Esophagus muscularis mucosa (tissue), 4 donors: Measurements from ENCODE around the gene GSE1. TPM values are rescaled to one million over a fixed set of nuclear protein-coding genes. Genes with fewer than 3 reads are reported as not detected.

Experiments used
- DNase-seq: peaks from one replicate; pipeline ENCODE4 v3.0.0-alpha.2; 2017; ENCODE audit errors: extremely low spot score
- H3K27ac ChIP-seq, 4 donors: fragments of 200-600 bp; sonication (generic); replicated peaks in 1 of 4; 1 replicate in 3 of 4; 2 replicates in 1 of 4; pipeline ENCODE4 v1.5.1; 2016 to 2019; ENCODE audit warnings: mild to moderate bottlenecking in 1 of 4
- H3K27me3 ChIP-seq, 4 donors: fragments of 200-600 bp; sonication (generic); one replicate each; pipeline versions ENCODE4 v1.5.1 to v1.6.0; 2016 to 2019
- H3K36me3 ChIP-seq, 4 donors: fragments of 200-600 bp; sonication (generic); one replicate each; pipeline ENCODE4 v1.5.1; 2016 to 2019
- H3K4me1 ChIP-seq, 4 donors: fragments of 200-600 bp; sonication (generic); one replicate each; pipeline ENCODE4 v1.5.1; 2016 to 2019
- H3K4me3 ChIP-seq, 4 donors: fragments of 200-600 bp; sonication (generic); 1 replicate in 2 of 4; 2 replicates in 2 of 4; pipeline ENCODE4 v1.5.1; 2016 to 2019; ENCODE audit warnings: mild to moderate bottlenecking in 4 of 4, moderate library complexity in 1 of 4
- H3K9me3 ChIP-seq, 4 donors: fragments of 200-600 bp; sonication (generic); 1 replicate in 3 of 4; 2 replicates in 1 of 4; pipeline ENCODE4 v1.5.1; 2016 to 2019
- CTCF ChIP-seq, 3 experiments: fragments of 200-600 bp in 2 of 3; fragments of 450-650 bp in 1 of 3; sonication (generic) in 2 of 3; IDR thresholded peaks; one replicate each; pipeline ENCODE4 v1.5.1; 2017 to 2019; ENCODE audit warnings: antibody characterized with exemption in 3 of 3, mild to moderate bottlenecking in 2 of 3, moderate library complexity in 1 of 3
- EP300 ChIP-seq: sonication (generic); formaldehyde crosslinking; IDR thresholded peaks from one replicate; pipeline ENCODE4 v1.6.1; 2017; ENCODE audit warnings: antibody characterized with exemption
- POLR2A ChIP-seq: fragments of 450-650 bp; IDR thresholded peaks from one replicate; pipeline ENCODE4 v1.6.1; 2017; ENCODE audit warnings: antibody characterized with exemption, moderate library complexity, mild to moderate bottlenecking, low read depth
- POLR2AphosphoS5 ChIP-seq, 2 donors: sonication (generic); formaldehyde crosslinking; IDR thresholded peaks; one replicate each; pipeline ENCODE4 v1.6.1; 2017; ENCODE audit warnings: antibody characterized with exemption in 2 of 2
- whole genome bisulfite sequencing: methylation state at CpG from one replicate; pipeline ENCODE4 v1.1.5; 2018; 5-methylcytosine and 5-hydroxymethylcytosine counted together
- intact Hi-C: fragments of 100-400 bp; cut with DNase I; formaldehyde crosslinking; loops from one replicate; pipeline ENCODE4 v1.15.1; 2023
- total RNA-seq, 4 donors: library from RNA; depleted of rRNA; stranded (reverse); fragments of >200 nt; gene quantifications; one replicate each; pipeline versions ENCODE4 v1.1.0 to v1.2.1, GENCODE V29; 2016

Gene GSE1
- total RNA-seq, 4 donors from 2014 or later = 45.4 to 79.4 (median 49.5) TPM

GRCh38 chr16:85649411-85650134 is 36.5 kb downstream of the GSE1 start:
- H3K27ac ChIP-seq = no peak overlapping the region
- H3K4me1 ChIP-seq = peaks cover 25 to 45% (median 41%) of the 10 kb centered on the region in 4 donors
- no peak overlapping the region for H3K4me3 ChIP-seq
- no peaks in the 10 kb centered on the region for H3K9me3 ChIP-seq
- no peak for TF ChIP-seq POLR2A
- DNase-seq = no peak
- WGBS = 84% methylated on average over 9 of the region's 16 CpGs
- peaks cover 0 to 36% (median 27%) of the 10 kb centered on the region in 4 donors for H3K36me3 ChIP-seq
- no peaks in the 10 kb centered on the region for H3K27me3 ChIP-seq
- intact Hi-C loops = no loop called here

- Histone ChIP-seq H3K4me1 (peaks cover 25 to 47% (median 41%) of the 10 kb centered on the region in 4 donors), H3K9me3 (no peaks in the 10 kb centered on the region), H3K27me3 (no peaks in the 10 kb centered on the region), H3K4me3 (no peak overlapping the region), H3K36me3 (peaks cover 0 to 43% (median 34%) of the 10 kb centered on the region in 4 donors), H3K27ac (peak overlapping the region in 1 of 4 donors; percentile 28)
- intact Hi-C loops = no loop called here
- DNase-seq = no peak
- 87% methylated on average over 22 of the region's 39 CpGs for WGBS
- no peak for TF ChIP-seq EP300
- TF ChIP-seq CTCF (IDR thresholded peaks at IDR 0.05) = no peak
- TF ChIP-seq POLR2AphosphoS5 (IDR thresholded peaks at IDR 0.05) = no peak
- no peak for TF ChIP-seq POLR2A
These were observed 37.2 kb downstream of the GSE1 start for GRCh38 chr16:85650135-85650843.

GRCh38 chr16:85650844-85651628 is 37.9 kb downstream of the GSE1 start:
- Histone ChIP-seq H3K36me3 (peaks cover 4 to 51% (median 42%) of the 10 kb centered on the region in 4 donors), H3K4me3 (no peak overlapping the region), H3K4me1 (peaks cover 25 to 47% (median 41%) of the 10 kb centered on the region in 4 donors), H3K27me3 (no peaks in the 10 kb centered on the region), H3K27ac (peak overlapping the region; percentile 76 to 92 (median 90)), H3K9me3 (no peaks in the 10 kb centered on the region)
- TF ChIP-seq CTCF (IDR thresholded peaks at IDR 0.05) (no peak), POLR2AphosphoS5 (IDR thresholded peaks at IDR 0.05) (no peak)
- intact Hi-C loops = no loop called here
- WGBS = 35% methylated on average over 14 of the region's 42 CpGs
- no peak for DNase-seq

GRCh38 chr16:85651629-85652430 is 38.7 kb downstream of the GSE1 start:
- Histone ChIP-seq H3K27ac (peak overlapping the region; percentile 76 to 92 (median 90)), H3K36me3 (peaks cover 12 to 59% (median 50%) of the 10 kb centered on the region in 4 donors), H3K4me3 (peak overlapping the region in 1 of 4 donors; percentile 20)

More at GRCh38 chr16:85651629-85652430, 38.7 kb downstream of the GSE1 start:
- peaks cover 25 to 47% (median 41%) of the 10 kb centered on the region in 4 donors for H3K4me1 ChIP-seq
- H3K27me3 ChIP-seq = no peaks in the 10 kb centered on the region
- H3K9me3 ChIP-seq = no peaks in the 10 kb centered on the region
- intact Hi-C loops = no loop called here
- 77% methylated on average over 2 of the region's 27 CpGs for WGBS
- TF ChIP-seq CTCF (IDR thresholded peaks at IDR 0.05) (no peak), POLR2A (no peak), POLR2AphosphoS5 (IDR thresholded peaks at IDR 0.05) (no peak), EP300 (no peak)
- no peak for DNase-seq
